IPS DF 6.9 (cell line): ENCODE measurements around the gene NOL3.

Experiments used
- DNase-seq: peaks from one replicate; pipeline ENCODE4 v3.0.0-alpha.2; 2013; ENCODE audit warnings: low read depth, low spot score
- H3K27ac ChIP-seq: one replicate; pipeline ENCODE4 v1.5.1; 2013; ENCODE audit warnings: low read length, control low read depth
- H3K27me3 ChIP-seq: 2 replicates; pipeline ENCODE4 v1.6.1; 2013; ENCODE audit warnings: mild to moderate bottlenecking, low read length; ENCODE audit not compliant: control insufficient read depth, insufficient read depth
- H3K36me3 ChIP-seq: 2 replicates; pipeline ENCODE4 v1.6.1; 2013; ENCODE audit warnings: low read length; ENCODE audit not compliant: control insufficient read depth, insufficient read depth
- H3K4me1 ChIP-seq: 2 replicates; pipeline ENCODE4 v1.6.1; 2013; ENCODE audit warnings: low read length; ENCODE audit not compliant: control insufficient read depth, insufficient read depth
- H3K4me3 ChIP-seq: 2 replicates; pipeline ENCODE4 v1.5.1; 2013; ENCODE audit warnings: mild to moderate bottlenecking, low read length
- H3K9me3 ChIP-seq: 2 replicates; pipeline ENCODE4 v1.6.1; 2013; ENCODE audit warnings: low read length, inconsistent platforms; ENCODE audit not compliant: control insufficient read depth, insufficient read depth
- WGBS: extraction: QIAGEN DNeasy Blood & Tissue Kit; methylation state at CpG from one replicate; pipeline ENCODE4 v1.1.7; 2013; ENCODE audit warnings: mixed read lengths, missing lambda C conversion rate; ENCODE audit not compliant: insufficient read length, insufficient coverage; 5-methylcytosine and 5-hydroxymethylcytosine counted together

NOL3 gene

GRCh38 chr16:67197704-67198103 is 27.4 kb downstream of the NOL3 start:
- Histone ChIP-seq H3K4me3 (no peak overlapping the region), H3K9me3 (no peaks in the 10 kb centered on the region), H3K4me1 (peaks cover 5% of the 10 kb centered on the region), H3K36me3 (peaks cover 29% of the 10 kb centered on the region), H3K27me3 (no peaks in the 10 kb centered on the region), H3K27ac (no peak overlapping the region)
- no peak for DNase-seq
- no CpG with 5 or more reads among the region's 6 CpGs for WGBS

- Histone ChIP-seq H3K27me3 (no peaks in the 10 kb centered on the region), H3K36me3 (peaks cover 31% of the 10 kb centered on the region), H3K27ac (no peak overlapping the region), H3K9me3 (no peaks in the 10 kb centered on the region), H3K4me1 (peaks cover 3% of the 10 kb centered on the region), H3K4me3 (no peak overlapping the region)
- no CpG with 5 or more reads among the region's 12 CpGs for WGBS
- no peak for DNase-seq
Observed at GRCh38 chr16:67198238-67198734, 27.9 kb downstream of the NOL3 start.

- Histone ChIP-seq H3K27ac (no peak within 1 kb of the TSS), H3K4me3 (peak within 1 kb of the TSS; percentile 34; the same call in 1 of the 2 replicates), H3K4me1 (peaks cover 3% of the 10 kb centered on the region; the same call in 1 of the 2 replicates), H3K9me3 (no peaks in the 10 kb centered on the region), H3K27me3 (no peaks in the 10 kb centered on the region), H3K36me3 (peaks cover 34% of the 10 kb centered on the region)
- no CpG with 5 or more reads among the region's 61 CpGs for WGBS
- no peak for DNase-seq
Observed at GRCh38 chr16:67199011-67199807, 28.9 kb downstream of the NOL3 start, which contains the start of gene ELMO3. Gene ELMO3 (plus strand): TSS chr16:67199131. CDS start chr16:67199327, 196 bp downstream.

- H3K36me3 ChIP-seq: peaks cover 30% of the 10 kb centered on the region
- no peak for DNase-seq
- H3K4me3 ChIP-seq: peak overlapping the region; percentile 34; the same call in 1 of the 2 replicates
- no peak overlapping the region for H3K27ac ChIP-seq
- no peaks in the 10 kb centered on the region for H3K9me3 ChIP-seq
- no CpG with 5 or more reads among the region's 22 CpGs for WGBS
- H3K27me3 ChIP-seq: no peaks in the 10 kb centered on the region
- H3K4me1 ChIP-seq: peaks cover 3% of the 10 kb centered on the region; the same call in 1 of the 2 replicates
Observed at GRCh38 chr16:67199808-67200198, 29.5 kb downstream of the NOL3 start.

GRCh38 chr16:67200491-67200890 is 30.2 kb downstream of the NOL3 start:
- Histone ChIP-seq H3K4me3 (no peak overlapping the region), H3K36me3 (peaks cover 25% of the 10 kb centered on the region)

GRCh38 chr16:67201411-67202345 is 31.3 kb downstream of the NOL3 start:
- no peak for DNase-seq
- Histone ChIP-seq H3K4me1 (peaks cover 3% of the 10 kb centered on the region; the same call in 1 of the 2 replicates), H3K27me3 (no peaks in the 10 kb centered on the region), H3K4me3 (no peak overlapping the region), H3K36me3 (peaks cover 14% of the 10 kb centered on the region), H3K27ac (no peak overlapping the region), H3K9me3 (no peaks in the 10 kb centered on the region)
- no CpG with 5 or more reads among the region's 40 CpGs for WGBS

More at GRCh38 chr16:67200491-67200890, 30.2 kb downstream of the NOL3 start:
- no peak for DNase-seq
- no CpG with 5 or more reads among the region's 8 CpGs for WGBS
- Histone ChIP-seq H3K27ac (no peak overlapping the region), H3K9me3 (no peaks in the 10 kb centered on the region), H3K4me1 (peaks cover 3% of the 10 kb centered on the region; the same call in 1 of the 2 replicates), H3K27me3 (no peaks in the 10 kb centered on the region)

- DNase-seq: no peak
- peaks cover 12% of the 10 kb centered on the region for H3K36me3 ChIP-seq
- no peaks in the 10 kb centered on the region for H3K27me3 ChIP-seq
- H3K9me3 ChIP-seq: no peaks in the 10 kb centered on the region
- H3K4me3 ChIP-seq: no peak overlapping the region
- H3K4me1 ChIP-seq: peaks cover 7% of the 10 kb centered on the region
- no CpG with 5 or more reads among the region's 12 CpGs for WGBS
- H3K27ac ChIP-seq: no peak overlapping the region
Observed at GRCh38 chr16:67202426-67202825, 32.1 kb downstream of the NOL3 start.

- Histone ChIP-seq H3K36me3 (peaks cover 11% of the 10 kb centered on the region), H3K4me3 (no peak overlapping the region), H3K27me3 (no peaks in the 10 kb centered on the region), H3K4me1 (peaks cover 7% of the 10 kb centered on the region), H3K27ac (no peak overlapping the region), H3K9me3 (no peaks in the 10 kb centered on the region)
- WGBS: no CpG with 5 or more reads among the region's 23 CpGs
- DNase-seq: no peak
Observed at GRCh38 chr16:67202956-67203493, 32.7 kb downstream of the NOL3 start.

- no peak overlapping the region for H3K4me3 ChIP-seq
- peaks cover 6% of the 10 kb centered on the region; the same call in 1 of the 2 replicates for H3K36me3 ChIP-seq
- H3K27me3 ChIP-seq: no peaks in the 10 kb centered on the region
- H3K4me1 ChIP-seq: peaks cover 6% of the 10 kb centered on the region
- H3K27ac ChIP-seq: no peak overlapping the region
- no CpG with 5 or more reads among the region's 4 CpGs for WGBS
- DNase-seq: no peak
- no peaks in the 10 kb centered on the region for H3K9me3 ChIP-seq
Observed at GRCh38 chr16:67204076-67204475, 33.7 kb downstream of the NOL3 start.
